HL-60 (cell line): ENCODE data around the gene SNRNP25.

Experiments
- DNase-seq, 2 experiments: peaks; one replicate each; pipeline ENCODE4 v3.0.0-alpha.2; 2010 to 2020; ENCODE audit warnings: low read depth in 1 of 2, low spot score in 1 of 2
- H3K27ac ChIP-seq: fragments of 250-450 bp; sonication (Bioruptor Pico); replicated peaks from 2 replicates; pipeline ENCODE4 v1.5.1; 2020; ENCODE audit warnings: mild to moderate bottlenecking, moderate library complexity
- H3K27me3 ChIP-seq: fragments of 250-450 bp; sonication (Bioruptor Pico); 2 replicates; pipeline ENCODE4 v1.5.1; 2021; ENCODE audit warnings: mild to moderate bottlenecking, moderate library complexity; ENCODE audit not compliant: insufficient read depth, poor library complexity, severe bottlenecking
- H3K4me3 ChIP-seq: replicated peaks from 2 replicates; pipeline ENCODE4 v1.5.1; 2011; ENCODE audit warnings: mild to moderate bottlenecking, control low read depth, low read length; ENCODE audit not compliant: insufficient read depth
- GABPA ChIP-seq: IDR thresholded peaks from 2 replicates; pipeline ENCODE4 v1.6.1; 2012; ENCODE audit warnings: low read depth
- POLR2AphosphoS5 ChIP-seq: IDR thresholded peaks from 2 replicates; pipeline ENCODE4 v1.6.1; 2012; ENCODE audit warnings: low read depth
- SPI1 ChIP-seq: IDR thresholded peaks from 2 replicates; pipeline ENCODE4 v1.6.1; 2012; ENCODE audit warnings: low read depth, mild to moderate bottlenecking, borderline replicate concordance
- TF ChIP-seq, protein P1 (sequence below): IDR thresholded peaks from one replicate; pipeline ENCODE4 v1.5.1; 2011; ENCODE audit warnings: low read length, control low read depth, inconsistent platforms; ENCODE audit not compliant: insufficient read depth
- TF ChIP-seq, protein P2 (sequence below): IDR thresholded peaks from 2 replicates; pipeline ENCODE4 v1.6.1; 2012; ENCODE audit warnings: low read depth; ENCODE audit not compliant: insufficient replicate concordance

Gene SNRNP25

DNA sequence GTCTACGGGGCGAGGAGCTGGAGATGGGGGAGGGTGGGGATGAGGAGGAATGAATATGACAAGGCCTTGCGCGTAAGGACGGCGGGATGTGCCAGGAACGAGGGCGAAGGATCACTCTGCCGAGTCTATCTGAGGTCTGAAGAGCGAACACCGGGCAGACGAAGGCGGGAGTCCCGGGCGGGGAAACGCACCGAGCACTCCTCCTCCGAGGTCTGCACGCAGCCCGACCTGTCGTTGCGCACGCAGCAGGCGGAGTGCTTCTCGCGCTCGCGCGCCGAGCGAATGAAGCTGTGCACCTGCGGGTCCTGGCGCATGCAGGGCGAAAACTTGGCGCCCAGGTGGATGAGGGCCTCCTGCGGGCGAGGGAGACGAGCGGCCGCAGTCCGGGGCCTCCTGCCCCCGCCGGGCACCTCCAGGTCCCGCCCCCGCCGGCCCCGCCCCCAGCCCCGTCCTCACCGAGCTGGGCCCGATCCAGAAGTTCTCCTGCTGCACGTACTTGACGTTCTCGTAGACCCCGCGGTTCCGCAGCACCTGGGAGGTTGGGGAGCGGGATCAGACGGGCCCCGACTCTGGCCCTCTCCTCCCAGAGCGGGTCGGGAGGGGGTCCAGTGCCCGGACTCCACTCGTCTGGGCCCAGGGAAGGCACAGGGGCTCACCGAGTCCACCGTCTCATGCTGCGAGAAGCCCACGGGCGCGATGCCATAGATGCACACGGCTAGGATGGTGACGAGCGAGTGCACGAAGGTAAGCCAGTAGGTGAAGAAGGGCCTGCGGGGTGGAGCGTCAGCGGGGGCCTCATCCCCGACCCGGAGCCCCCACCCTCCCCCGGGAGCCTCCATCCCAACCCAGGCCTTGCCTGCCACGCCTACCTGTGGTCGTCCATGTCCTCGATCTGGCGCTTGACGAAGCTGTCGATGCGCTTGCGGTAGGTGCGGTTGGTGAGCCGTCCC is 7.6 kb downstream of the SNRNP25 start:
- no peak for TF ChIP-seq POLR2AphosphoS5
- TF ChIP-seq GABPA = no peak
- TF ChIP-seq SPI1 = no peak
- TF ChIP-seq, protein P1, sequence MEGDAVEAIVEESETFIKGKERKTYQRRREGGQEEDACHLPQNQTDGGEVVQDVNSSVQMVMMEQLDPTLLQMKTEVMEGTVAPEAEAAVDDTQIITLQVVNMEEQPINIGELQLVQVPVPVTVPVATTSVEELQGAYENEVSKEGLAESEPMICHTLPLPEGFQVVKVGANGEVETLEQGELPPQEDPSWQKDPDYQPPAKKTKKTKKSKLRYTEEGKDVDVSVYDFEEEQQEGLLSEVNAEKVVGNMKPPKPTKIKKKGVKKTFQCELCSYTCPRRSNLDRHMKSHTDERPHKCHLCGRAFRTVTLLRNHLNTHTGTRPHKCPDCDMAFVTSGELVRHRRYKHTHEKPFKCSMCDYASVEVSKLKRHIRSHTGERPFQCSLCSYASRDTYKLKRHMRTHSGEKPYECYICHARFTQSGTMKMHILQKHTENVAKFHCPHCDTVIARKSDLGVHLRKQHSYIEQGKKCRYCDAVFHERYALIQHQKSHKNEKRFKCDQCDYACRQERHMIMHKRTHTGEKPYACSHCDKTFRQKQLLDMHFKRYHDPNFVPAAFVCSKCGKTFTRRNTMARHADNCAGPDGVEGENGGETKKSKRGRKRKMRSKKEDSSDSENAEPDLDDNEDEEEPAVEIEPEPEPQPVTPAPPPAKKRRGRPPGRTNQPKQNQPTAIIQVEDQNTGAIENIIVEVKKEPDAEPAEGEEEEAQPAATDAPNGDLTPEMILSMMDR = no peak
- TF ChIP-seq, protein P2, sequence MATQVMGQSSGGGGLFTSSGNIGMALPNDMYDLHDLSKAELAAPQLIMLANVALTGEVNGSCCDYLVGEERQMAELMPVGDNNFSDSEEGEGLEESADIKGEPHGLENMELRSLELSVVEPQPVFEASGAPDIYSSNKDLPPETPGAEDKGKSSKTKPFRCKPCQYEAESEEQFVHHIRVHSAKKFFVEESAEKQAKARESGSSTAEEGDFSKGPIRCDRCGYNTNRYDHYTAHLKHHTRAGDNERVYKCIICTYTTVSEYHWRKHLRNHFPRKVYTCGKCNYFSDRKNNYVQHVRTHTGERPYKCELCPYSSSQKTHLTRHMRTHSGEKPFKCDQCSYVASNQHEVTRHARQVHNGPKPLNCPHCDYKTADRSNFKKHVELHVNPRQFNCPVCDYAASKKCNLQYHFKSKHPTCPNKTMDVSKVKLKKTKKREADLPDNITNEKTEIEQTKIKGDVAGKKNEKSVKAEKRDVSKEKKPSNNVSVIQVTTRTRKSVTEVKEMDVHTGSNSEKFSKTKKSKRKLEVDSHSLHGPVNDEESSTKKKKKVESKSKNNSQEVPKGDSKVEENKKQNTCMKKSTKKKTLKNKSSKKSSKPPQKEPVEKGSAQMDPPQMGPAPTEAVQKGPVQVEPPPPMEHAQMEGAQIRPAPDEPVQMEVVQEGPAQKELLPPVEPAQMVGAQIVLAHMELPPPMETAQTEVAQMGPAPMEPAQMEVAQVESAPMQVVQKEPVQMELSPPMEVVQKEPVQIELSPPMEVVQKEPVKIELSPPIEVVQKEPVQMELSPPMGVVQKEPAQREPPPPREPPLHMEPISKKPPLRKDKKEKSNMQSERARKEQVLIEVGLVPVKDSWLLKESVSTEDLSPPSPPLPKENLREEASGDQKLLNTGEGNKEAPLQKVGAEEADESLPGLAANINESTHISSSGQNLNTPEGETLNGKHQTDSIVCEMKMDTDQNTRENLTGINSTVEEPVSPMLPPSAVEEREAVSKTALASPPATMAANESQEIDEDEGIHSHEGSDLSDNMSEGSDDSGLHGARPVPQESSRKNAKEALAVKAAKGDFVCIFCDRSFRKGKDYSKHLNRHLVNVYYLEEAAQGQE = no peak
- no peaks in the 10 kb centered on the region for H3K27me3 ChIP-seq
- H3K4me3 ChIP-seq = no peak overlapping the region
- H3K27ac ChIP-seq = no peak overlapping the region
- no peak for DNase-seq

DNA sequence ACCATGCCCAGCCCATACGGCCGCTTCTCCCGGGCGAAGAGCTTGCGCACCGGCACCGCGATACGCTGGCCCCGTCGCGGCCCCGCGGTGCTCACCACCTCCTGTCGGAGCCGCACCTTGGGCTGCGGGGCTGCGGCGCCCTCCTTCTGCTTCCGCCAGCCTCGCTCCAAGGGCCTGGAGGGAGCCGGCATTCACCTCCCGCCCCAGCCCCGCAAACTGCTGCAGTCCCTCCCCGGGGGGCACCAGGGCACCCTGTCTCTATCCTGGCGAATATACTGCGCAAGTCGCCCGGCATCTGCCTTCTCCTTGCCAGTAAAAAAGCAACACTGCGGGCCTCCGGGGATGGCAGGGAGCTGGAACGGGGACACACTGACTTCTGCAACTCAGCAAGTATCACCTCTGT is 8.3 kb downstream of the SNRNP25 start:
- Histone ChIP-seq H3K27ac (no peak overlapping the region), H3K4me3 (no peak overlapping the region), H3K27me3 (no peaks in the 10 kb centered on the region)
- TF ChIP-seq, protein P2 = no peak
- TF ChIP-seq SPI1 (no peak), POLR2AphosphoS5 (no peak), GABPA (no peak)
- TF ChIP-seq, protein P1 = no peak
- no peak for DNase-seq

DNA sequence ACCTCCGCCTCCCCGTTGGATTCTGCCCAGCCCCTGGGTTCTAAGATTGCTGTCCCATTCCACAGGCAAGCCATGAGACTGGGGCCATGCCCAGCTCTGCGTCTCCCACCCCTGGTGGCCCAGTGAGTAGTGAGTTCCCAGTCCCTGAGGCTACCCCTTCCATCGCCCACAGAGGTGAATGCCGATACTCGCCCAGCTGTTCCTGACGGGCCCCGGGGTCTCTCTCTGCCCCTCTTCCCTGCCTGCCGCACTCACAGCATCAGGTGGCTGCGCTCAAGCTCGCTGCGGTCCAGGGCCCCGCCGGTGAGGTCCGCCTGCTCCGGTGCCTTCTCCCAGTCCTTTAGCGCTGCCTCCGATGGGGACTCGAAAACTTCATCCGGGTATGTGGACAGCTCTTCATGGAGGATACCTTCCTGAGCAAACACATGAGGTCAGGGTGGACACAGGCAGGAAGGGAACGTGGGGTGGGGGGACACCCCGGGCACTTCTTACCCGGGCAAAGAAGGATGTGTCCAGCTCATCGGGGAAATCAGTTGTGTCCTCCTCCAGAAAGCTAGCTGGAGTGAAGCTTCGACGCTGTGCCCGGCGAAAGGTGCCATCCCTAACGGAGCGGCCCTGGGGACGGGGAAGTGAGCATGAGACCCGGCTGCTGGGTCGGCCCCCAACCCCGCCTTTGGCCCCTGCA is 8.8 kb downstream of the SNRNP25 start:
- no peak overlapping the region for H3K27ac ChIP-seq
- DNase-seq = no peak
- no peak overlapping the region for H3K4me3 ChIP-seq
- H3K27me3 ChIP-seq = no peaks in the 10 kb centered on the region
- TF ChIP-seq POLR2AphosphoS5 (no peak), SPI1 (no peak), GABPA (no peak)
- TF ChIP-seq, protein P2 = no peak
- TF ChIP-seq, protein P1 = no peak
